Measurements from ENCODE around the gene PLXNA4. TPM values are rescaled to one million over a fixed set of nuclear protein-coding genes. Genes with fewer than 3 reads are reported as not detected.

PLXNA4 gene
- total RNA-seq, 1 donor from 2014 or later = 67.7 TPM

GRCh38 chr7:132564849-132565248 lies 11.4 kb downstream of the PLXNA4 start:
- DNase-seq (ENCODE audit: low spot score in 2 of 2) = no peak
- FAIRE-seq = no peak

DNA sequence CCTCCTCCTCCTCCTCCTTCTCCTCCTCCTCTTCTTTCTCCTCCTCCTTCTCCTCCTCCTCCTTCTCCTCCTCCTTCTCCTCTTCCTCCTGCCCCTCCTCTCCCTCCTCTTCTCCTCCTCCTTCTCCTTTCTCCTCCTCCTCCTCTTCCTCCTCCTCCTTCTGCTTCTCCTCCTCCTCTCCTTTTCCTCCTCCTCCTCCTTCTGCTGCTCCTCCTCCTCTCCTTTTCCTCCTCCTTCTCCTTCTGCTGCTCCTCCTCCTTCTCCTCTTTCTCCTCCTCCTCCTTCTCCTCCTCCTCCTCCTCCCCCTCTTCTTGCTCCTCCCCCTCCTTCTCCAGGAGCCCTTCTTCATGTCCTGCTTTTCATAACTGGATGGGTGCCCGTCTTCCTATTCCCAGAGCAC lies 12.2 kb downstream of the PLXNA4 start:
- DNase-seq (ENCODE audit: low spot score in 2 of 2) (no peak), FAIRE-seq (no peak)

DNA sequence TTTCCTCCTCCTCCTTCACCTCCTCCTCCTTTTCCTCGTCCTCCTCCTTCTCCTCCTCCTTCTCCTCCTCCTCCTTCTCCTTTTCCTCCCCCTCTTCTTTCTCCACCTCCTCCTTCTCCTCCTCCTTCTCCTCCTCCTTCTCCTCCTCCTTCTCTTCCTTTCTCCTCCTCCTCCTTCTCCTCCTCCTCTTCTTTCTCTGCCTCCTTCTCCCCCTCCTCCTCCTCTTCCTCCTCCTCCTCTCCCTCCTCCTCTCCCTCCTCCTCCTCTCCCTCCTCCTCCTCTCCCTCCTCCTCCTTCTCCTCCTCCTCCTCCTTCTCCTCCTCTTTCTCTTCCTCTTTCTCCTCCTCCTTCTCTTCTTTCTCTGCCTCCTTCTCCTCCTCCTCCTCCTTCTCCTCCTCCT lies 13.6 kb downstream of the PLXNA4 start:
- no peak for DNase-seq (ENCODE audit: low spot score in 2 of 2)
- no peak for FAIRE-seq

- DNase-seq (ENCODE audit: low spot score in 2 of 2) = no peak
- FAIRE-seq = no peak
Measured at GRCh38 chr7:132561763-132562162, 14.5 kb downstream of the PLXNA4 start.

- FAIRE-seq (no peak), DNase-seq (ENCODE audit: low spot score in 2 of 2) (no peak)
Measured at GRCh38 chr7:132560825-132561529, 15.3 kb downstream of the PLXNA4 start.

DNA sequence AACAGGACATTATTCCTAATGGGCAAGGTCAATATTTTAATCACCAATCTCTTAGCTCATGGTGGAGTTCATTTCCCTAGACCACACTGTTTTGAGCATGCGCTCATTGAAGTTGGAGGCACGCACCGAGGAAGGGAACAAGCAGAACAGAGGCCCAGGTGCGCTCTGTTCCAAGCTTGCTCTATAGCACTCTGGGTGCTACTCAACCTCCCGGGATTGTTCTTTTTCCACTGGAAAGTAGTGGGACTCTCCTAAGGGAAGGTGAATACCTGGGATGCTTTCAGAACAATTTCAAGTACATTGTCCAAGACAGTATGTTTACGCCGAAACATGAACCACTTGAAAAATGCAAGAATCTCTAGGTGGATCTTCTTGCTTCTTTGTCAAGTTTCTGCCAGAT lies 16.2 kb downstream of the PLXNA4 start:
- FAIRE-seq (no peak), DNase-seq (ENCODE audit: low spot score in 2 of 2) (no peak)

- FAIRE-seq (no peak), DNase-seq (ENCODE audit: low spot score in 2 of 2) (no peak)
Measured at GRCh38 chr7:132558815-132559214, 17.5 kb downstream of the PLXNA4 start.

DNA sequence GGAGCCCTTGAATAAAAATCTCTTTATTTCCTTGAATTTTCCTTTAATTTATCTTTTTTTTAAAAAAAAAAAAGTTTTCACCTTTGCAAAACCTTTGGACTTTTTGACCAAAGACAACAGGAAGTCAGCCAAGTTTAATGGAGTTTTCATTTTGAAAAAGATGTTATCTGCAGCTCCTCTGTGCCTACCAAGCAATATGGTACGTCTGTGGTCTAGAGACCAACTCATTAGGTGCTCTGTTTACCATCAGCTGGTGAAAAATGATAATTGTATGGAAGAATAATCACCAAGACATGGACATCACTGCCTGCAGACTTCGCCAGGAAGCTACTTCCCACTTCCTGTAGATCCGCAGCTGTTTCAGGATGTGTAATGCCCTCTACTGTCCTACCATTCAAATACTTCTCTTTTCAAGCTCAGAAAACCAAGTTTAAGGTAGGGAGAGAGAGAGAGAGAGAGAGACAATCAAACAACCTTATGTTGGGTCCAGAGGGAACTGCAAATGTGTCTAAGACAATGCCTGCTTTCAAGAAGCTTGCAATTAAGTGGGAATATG lies 18.7 kb downstream of the PLXNA4 start:
- DNase-seq (ENCODE audit: low spot score in 2 of 2) (no peak), FAIRE-seq (no peak)

GRCh38 chr7:132554446-132554845 lies 21.8 kb downstream of the PLXNA4 start:
- DNase-seq (ENCODE audit: low spot score in 2 of 2) = no peak
- FAIRE-seq = no peak

DNA sequence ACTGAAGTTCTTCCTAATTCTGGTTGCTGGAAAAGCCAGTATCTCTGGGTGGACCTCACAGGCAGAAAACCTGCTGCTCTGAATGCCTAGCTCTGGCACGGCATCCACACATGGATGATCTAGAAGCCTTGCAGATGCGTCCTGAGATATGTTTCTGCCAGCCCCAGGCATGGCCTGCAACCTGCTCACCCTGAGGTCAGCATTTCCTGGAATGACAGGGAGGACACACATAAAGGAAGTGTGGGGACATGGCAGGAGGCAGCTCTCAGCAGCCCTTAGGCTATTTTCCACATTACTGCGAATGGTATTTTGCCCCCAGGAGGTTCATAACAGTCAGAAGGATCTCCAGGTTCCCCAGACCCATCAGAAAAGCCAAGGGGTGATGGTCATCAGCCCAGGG lies 23.2 kb downstream of the PLXNA4 start:
- DNase-seq (ENCODE audit: low spot score in 2 of 2) = no peak
- no peak for FAIRE-seq

DNA sequence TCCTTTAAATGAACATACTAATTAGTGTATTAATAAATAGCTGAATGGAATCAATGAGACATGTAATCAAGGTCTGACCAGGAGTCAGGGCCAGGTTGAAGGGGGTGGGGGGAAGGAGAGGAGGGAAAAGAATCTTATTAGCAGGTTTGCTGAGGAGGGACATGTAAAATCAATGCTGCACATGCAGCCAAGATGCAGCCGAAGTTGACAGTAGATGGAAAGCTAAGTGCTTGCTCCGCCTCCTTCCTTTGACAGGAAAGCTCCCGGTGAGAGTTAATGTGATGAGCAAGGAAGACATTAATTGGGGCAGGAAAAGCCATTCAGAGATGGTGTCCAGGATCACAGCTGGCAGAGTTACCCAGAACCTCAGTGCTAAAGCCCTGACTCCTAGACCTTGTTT lies 24.4 kb downstream of the PLXNA4 start:
- DNase-seq (ENCODE audit: low spot score in 2 of 2) (no peak), FAIRE-seq (no peak)

- FAIRE-seq (no peak), DNase-seq (ENCODE audit: low spot score in 2 of 2) (no peak)
Measured at GRCh38 chr7:132551439-132551838, 24.8 kb downstream of the PLXNA4 start.

GRCh38 chr7:132548489-132549078 lies 27.7 kb downstream of the PLXNA4 start:
- no peak for FAIRE-seq
- no peak for DNase-seq (ENCODE audit: low spot score in 2 of 2)

DNA sequence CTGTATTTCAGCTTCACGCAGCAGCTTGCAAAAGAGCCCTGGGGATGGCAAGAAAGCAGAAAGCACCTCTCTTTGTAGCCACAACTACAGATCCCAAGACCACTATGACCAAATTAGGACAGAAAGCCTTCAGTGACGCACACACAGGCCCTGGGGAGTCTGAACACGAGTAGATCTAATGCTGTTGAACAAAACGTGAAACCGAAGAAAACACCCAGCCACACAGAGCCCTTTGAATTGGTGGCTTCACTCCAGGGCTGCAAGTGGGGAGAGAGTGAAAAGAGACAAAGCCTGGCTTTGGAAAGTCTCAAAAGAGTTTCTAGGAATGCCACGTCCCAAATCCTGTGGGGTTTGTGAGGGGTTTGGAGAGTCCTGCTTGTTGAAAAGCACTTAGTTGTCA lies 28.4 kb downstream of the PLXNA4 start:
- no peak for DNase-seq (ENCODE audit: low spot score in 2 of 2)
- no peak for FAIRE-seq

GRCh38 chr7:132546366-132547127 lies 29.7 kb downstream of the PLXNA4 start:
- FAIRE-seq = no peak

DNA sequence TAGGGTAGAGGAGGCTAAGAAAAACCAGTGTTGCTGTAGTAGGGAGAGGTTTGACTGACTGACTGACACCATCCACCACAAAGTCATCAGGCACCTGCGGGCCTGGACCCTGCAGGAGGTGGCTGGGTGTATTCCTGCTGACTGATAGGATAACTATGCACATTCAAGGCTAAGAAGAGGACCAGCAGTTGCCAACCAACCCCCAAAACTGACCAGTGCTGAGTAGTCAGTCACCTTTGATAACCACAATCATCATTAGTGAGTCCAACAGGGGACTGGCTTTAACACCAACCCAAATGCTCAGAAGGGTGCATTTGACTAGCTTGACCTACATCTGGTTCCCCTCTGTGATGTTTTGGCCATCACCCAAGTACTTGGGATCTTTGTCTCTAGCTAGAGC lies 30.5 kb downstream of the PLXNA4 start:
- no peak for DNase-seq (ENCODE audit: low spot score in 2 of 2)
- FAIRE-seq = no peak

More at GRCh38 chr7:132546366-132547127, 29.7 kb downstream of the PLXNA4 start:
- no peak for DNase-seq (ENCODE audit: low spot score in 2 of 2)

DNA sequence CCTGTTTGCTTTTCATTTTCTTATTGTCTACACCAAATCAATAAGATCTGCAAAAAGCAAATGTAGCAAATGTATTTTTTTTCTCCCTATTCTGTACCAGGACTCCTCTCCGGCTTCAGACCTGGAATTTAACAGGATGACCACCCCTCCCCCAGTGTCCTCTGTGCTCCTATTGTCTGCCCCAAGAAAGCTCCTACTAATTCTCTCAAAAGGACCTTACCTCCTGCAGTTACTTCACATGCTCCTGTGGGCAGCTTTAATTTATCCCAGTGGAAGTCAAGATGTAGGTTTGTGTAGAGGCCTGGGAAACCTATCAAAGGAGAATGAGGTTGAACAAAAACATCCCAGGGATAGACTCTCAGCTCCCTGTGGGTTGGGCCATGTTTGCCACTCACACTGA lies 31.3 kb downstream of the PLXNA4 start:
- DNase-seq (ENCODE audit: low spot score in 2 of 2) = no peak
- no peak for FAIRE-seq

DNA sequence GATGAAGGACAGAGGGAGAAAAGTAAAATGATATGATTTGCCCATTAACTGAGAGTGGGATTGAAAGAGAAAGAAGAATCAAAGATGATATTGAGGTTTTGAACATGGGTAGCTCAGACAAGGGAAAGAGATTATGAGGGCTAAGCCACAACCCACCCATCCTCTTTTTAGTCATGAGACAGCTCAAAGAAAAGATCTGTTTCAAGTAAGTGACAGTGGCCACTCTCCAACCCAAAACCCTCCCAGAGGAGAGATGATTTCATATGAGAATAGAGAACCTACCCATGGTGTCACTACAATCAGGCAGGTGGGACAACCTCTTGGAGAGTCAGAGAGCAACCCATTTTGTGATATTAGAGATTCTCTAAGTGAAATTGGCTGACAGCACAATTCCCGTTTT lies 32.2 kb downstream of the PLXNA4 start:
- DNase-seq (ENCODE audit: low spot score in 2 of 2) (no peak), FAIRE-seq (no peak)

DNA sequence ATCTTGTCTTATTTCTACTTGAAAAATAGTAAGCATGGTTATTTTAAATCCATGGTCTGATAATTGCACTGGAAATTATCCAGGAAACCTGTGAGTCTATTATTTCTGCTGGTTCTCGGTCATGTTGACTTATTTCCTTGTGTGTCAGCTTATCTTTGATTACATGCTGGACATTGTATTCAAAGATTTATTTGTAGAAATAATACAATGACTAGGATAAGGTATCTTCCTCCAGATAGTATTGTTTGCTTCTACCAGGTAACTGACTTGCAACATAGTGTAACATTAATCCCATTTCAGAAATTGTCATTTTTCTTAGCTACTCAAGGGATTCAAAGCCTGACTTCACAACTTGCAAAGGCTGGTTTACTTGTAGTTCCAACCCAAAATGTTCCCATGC lies 33.4 kb downstream of the PLXNA4 start:
- no peak for FAIRE-seq
- no peak for DNase-seq (ENCODE audit: low spot score in 2 of 2)

- DNase-seq (ENCODE audit: low spot score in 2 of 2) (no peak), FAIRE-seq (no peak)
Measured at GRCh38 chr7:132541656-132542055, 34.6 kb downstream of the PLXNA4 start.

DNA sequence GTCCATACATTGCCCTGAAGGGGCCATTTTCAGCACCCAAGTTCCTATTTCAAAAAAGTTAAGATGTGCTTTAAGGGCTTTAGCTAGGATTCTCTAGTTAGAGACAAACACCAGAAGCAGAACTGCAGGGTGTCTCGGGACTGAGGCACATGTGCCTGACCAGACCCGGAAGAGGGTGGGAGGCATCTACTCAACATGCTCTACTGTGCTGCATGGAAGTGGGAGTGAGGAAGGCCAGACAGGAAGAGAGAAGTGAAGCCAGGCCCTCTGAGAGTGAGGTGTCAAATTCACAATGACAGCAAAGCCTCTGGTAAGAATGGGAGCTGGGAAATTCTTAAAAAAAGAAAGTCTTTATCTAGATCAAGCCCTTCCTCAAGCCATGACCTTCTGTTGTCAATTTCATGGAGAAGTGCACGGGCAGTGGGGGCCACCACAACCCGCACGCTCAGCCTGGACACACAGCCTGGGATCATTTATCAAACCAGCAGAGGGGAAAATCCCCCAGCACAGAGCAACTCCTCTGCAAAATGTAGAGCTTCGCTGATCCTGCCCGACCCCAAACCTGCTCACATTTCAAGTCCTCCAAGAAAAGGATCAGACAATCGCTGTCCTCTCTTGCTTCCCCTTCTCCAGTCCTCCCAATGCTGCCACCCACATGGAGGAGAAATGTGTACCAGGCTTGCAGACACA lies 38.7 kb downstream of the PLXNA4 start:
- no peak for FAIRE-seq
- no peak for DNase-seq (ENCODE audit: low spot score in 2 of 2)

All from frontal cortex (tissue), 4 donors.